ENCODE data around the gene EFHD2. TPM values are rescaled to one million over a fixed set of nuclear protein-coding genes. Genes with fewer than 3 reads are reported as not detected.

The EFHD2 gene
- total RNA-seq, 4 donors from 2014 or later: 38.9 to 55.7 (median 43.5) TPM

DNA sequence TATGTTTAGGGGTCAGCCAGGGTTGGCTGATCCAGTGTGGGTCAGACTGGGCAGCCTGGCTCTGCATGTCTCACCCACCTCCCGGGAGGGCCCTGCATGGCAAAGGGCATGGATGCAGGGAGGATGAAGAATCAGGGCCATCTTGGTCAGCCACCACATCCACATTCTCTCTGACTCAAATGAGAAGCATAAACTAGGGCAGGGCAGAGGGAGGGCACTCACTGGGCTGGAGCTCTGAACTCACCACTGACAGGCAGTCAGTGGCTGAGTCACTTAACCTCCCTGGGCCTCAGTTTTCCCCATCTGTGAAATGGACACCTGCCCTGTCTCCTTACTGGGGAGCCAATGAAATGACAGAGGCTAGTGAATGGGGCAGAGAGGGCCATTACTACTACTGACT, 42.5 kb downstream of the EFHD2 start:
- H3K4me3 ChIP-seq (ENCODE audit: low read depth, poor library complexity, severe bottlenecking): no peak overlapping the region
- DNase-seq (ENCODE audit: low spot score in 2 of 2): no peak
- no peak for TF ChIP-seq POLR2A (IDR thresholded peaks at IDR 0.05)
- TF ChIP-seq, protein P1, sequence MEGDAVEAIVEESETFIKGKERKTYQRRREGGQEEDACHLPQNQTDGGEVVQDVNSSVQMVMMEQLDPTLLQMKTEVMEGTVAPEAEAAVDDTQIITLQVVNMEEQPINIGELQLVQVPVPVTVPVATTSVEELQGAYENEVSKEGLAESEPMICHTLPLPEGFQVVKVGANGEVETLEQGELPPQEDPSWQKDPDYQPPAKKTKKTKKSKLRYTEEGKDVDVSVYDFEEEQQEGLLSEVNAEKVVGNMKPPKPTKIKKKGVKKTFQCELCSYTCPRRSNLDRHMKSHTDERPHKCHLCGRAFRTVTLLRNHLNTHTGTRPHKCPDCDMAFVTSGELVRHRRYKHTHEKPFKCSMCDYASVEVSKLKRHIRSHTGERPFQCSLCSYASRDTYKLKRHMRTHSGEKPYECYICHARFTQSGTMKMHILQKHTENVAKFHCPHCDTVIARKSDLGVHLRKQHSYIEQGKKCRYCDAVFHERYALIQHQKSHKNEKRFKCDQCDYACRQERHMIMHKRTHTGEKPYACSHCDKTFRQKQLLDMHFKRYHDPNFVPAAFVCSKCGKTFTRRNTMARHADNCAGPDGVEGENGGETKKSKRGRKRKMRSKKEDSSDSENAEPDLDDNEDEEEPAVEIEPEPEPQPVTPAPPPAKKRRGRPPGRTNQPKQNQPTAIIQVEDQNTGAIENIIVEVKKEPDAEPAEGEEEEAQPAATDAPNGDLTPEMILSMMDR (IDR thresholded peaks at IDR 0.05): no peak
- WGBS, 2 donors: no CpG with 5 or more reads among the region's 1 CpG
- intact Hi-C loops (cut with DNase I; ENCODE audit: low total_unique reads): no loop called here

DNA sequence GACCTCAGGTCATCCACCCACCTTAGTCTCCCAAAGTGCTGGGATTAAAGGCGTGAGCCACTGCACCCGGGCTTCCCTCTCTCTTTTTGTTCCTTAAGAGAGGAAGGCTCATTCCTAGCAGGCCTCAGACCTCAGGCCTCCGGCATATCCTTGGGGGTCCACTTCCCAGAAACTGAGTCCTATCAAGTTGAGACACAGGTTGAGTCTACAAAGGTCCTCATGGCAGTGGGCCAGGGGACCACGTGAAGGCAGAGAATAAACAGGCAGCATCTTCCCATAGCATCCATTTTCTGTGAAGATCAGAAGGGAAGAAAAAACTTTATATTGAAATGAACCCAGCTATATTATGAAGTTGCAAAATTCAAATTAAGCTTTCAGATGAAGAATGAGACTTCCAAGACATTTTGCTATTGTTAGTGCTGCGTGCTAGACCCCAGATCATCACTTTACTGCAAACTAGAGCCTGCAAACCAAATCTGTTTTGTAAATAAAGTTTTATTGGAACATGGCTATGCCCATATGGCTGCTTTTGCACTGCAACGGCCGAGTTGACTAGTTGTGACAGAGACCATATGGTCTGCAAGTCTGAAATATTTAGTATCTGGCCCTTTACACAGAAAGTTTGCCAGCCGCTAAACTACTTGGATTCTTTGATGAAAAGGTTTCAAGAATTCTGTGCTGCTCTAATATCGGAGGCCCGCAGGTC, 43.3 kb downstream of the EFHD2 start:
- TF ChIP-seq, protein P1 (IDR thresholded peaks at IDR 0.05): no peak
- TF ChIP-seq POLR2A (IDR thresholded peaks at IDR 0.05): no peak
- WGBS, 2 donors: 86 to 88% methylated on average over 10 of the region's 10 CpGs
- intact Hi-C loops (cut with DNase I; ENCODE audit: low total_unique reads): no loop called here
- DNase-seq (ENCODE audit: low spot score in 2 of 2): no peak
- no peak overlapping the region for H3K4me3 ChIP-seq (ENCODE audit: low read depth, poor library complexity, severe bottlenecking)

DNA sequence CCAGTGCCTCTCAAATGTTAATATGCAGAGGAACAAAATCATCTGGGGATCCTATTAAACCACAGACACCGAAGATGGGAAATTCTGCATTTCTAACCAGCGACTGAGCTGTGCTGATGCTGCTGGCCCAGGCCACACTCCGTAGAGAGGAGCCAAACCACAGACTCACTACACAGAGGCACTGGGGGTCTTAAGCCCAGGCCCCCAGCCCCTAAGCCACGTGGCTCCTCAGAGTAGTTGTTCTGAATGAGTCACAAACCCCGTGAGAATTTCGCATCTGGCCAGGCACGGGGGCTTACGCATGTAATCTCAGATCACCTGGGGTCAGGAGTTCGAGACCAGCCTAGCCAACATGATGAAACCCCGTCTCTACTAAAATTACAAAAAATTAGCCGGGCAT, 44.0 kb downstream of the EFHD2 start:
- DNase-seq (ENCODE audit: low spot score in 2 of 2): no peak
- no peak overlapping the region for H3K4me3 ChIP-seq (ENCODE audit: low read depth, poor library complexity, severe bottlenecking)
- WGBS, 2 donors: 84 to 88% methylated on average over 11 of the region's 11 CpGs
- no peak for TF ChIP-seq POLR2A (IDR thresholded peaks at IDR 0.05)
- TF ChIP-seq, protein P1 (IDR thresholded peaks at IDR 0.05): no peak
- intact Hi-C loops (cut with DNase I; ENCODE audit: low total_unique reads): no loop called here

DNA sequence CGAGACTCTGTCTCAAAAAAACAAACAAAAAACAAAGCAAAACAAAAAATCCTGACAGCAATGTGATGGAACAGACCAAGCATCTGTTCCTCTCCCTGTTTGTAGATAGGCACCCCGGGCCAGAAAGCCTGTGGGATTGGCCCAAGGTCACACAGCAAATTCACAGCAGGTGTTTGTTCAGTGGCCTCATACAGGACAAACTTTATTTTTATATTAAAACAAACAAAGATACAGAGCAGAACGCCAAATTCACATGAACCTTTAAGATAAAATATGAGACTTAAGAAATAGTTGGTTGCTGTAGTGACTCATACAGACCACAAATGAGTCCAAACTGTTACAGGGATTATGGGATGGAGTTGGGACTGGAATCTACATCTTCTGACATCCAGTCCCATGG, 44.6 kb downstream of the EFHD2 start:
- 77 to 79% methylated on average over 3 of the region's 3 CpGs for WGBS, 2 donors
- no peak for TF ChIP-seq POLR2A (IDR thresholded peaks at IDR 0.05)
- TF ChIP-seq, protein P1 (IDR thresholded peaks at IDR 0.05): no peak
- no peak for DNase-seq (ENCODE audit: low spot score in 2 of 2)
- H3K4me3 ChIP-seq (ENCODE audit: low read depth, poor library complexity, severe bottlenecking): no peak overlapping the region
- intact Hi-C loops (cut with DNase I; ENCODE audit: low total_unique reads): no loop called here

DNA sequence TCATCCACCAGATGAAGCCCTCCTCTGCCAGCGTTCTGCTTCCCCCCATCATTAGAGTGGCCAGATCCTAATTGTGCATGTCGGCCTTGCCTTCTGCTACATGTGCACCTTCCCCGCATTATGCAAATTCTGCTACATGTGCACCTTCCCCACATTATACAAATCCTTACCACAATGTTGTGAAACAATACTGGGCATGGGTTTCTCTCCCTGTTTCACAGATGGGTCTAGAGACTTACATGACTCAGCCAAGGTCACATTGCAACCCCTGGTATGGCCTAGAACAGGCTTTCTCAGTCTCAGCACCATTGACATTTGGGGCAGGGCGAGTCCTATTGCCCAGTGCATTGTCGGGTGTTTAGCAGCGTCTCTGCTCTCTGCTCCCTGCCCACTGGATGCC, 45.8 kb downstream of the EFHD2 start:
- WGBS, 2 donors: 87 to 92% methylated on average over 6 of the region's 6 CpGs
- DNase-seq (ENCODE audit: low spot score in 2 of 2): no peak
- intact Hi-C loops (cut with DNase I; ENCODE audit: low total_unique reads): no loop called here
- no peak overlapping the region for H3K4me3 ChIP-seq (ENCODE audit: low read depth, poor library complexity, severe bottlenecking)
- TF ChIP-seq, protein P1 (IDR thresholded peaks at IDR 0.05): no peak
- TF ChIP-seq POLR2A (IDR thresholded peaks at IDR 0.05): no peak
